Measurements from ENCODE around the gene FSHR.

The FSHR gene

GRCh38 chr2:48952614-48953013 lies 201.7 kb downstream of the FSHR start:
- no peak for DNase-seq
- H3K9me2 ChIP-seq (replicated peaks; ENCODE audit: insufficient read depth, low read length) = no peaks in the 10 kb centered on the region
- no peak overlapping the region for H3K9ac ChIP-seq (ENCODE audit: low read length)
- no peaks in the 10 kb centered on the region for H3K27me3 ChIP-seq (replicated peaks; ENCODE audit: insufficient read depth, low read length)
- H3K4me1 ChIP-seq (ENCODE audit: low read length) = no peaks in the 10 kb centered on the region
- TF ChIP-seq EZH2 (optimal IDR thresholded peaks at IDR 0.05; ENCODE audit: low read depth, low read length) (no peak), EZH2phosphoT487 (IDR thresholded peaks at IDR 0.05; ENCODE audit: low read length) (no peak)
- TF ChIP-seq, protein P1, sequence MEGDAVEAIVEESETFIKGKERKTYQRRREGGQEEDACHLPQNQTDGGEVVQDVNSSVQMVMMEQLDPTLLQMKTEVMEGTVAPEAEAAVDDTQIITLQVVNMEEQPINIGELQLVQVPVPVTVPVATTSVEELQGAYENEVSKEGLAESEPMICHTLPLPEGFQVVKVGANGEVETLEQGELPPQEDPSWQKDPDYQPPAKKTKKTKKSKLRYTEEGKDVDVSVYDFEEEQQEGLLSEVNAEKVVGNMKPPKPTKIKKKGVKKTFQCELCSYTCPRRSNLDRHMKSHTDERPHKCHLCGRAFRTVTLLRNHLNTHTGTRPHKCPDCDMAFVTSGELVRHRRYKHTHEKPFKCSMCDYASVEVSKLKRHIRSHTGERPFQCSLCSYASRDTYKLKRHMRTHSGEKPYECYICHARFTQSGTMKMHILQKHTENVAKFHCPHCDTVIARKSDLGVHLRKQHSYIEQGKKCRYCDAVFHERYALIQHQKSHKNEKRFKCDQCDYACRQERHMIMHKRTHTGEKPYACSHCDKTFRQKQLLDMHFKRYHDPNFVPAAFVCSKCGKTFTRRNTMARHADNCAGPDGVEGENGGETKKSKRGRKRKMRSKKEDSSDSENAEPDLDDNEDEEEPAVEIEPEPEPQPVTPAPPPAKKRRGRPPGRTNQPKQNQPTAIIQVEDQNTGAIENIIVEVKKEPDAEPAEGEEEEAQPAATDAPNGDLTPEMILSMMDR (IDR thresholded peaks at IDR 0.05; ENCODE audit: low read length) = no peak
- no peaks in the 10 kb centered on the region for H3K79me2 ChIP-seq (ENCODE audit: low read length)
- no peaks in the 10 kb centered on the region for H3K36me3 ChIP-seq (replicated peaks; ENCODE audit: insufficient read depth, low read length)
- H3K9me3 ChIP-seq (replicated peaks; ENCODE audit: insufficient read depth, low read length) = no peaks in the 10 kb centered on the region
- H3K27ac ChIP-seq (ENCODE audit: low read length) = no peak overlapping the region
- no peaks in the 10 kb centered on the region for H3F3A ChIP-seq (ENCODE audit: insufficient read depth, low read length)
- H3K4me2 ChIP-seq (ENCODE audit: low read depth, low read length) = no peak overlapping the region
- no peak overlapping the region for H3K4me3 ChIP-seq (ENCODE audit: low read length)
- H4K20me1 ChIP-seq (ENCODE audit: insufficient read depth, low read length) = no peaks in the 10 kb centered on the region
- no peak overlapping the region for H2AFZ ChIP-seq (ENCODE audit: low read length)

- H3K79me2 ChIP-seq (ENCODE audit: low read length) = no peaks in the 10 kb centered on the region
- no peaks in the 10 kb centered on the region for H3K27me3 ChIP-seq (replicated peaks; ENCODE audit: insufficient read depth, low read length)
- H3K4me2 ChIP-seq (ENCODE audit: low read depth, low read length) = no peak overlapping the region
- no peaks in the 10 kb centered on the region for H3F3A ChIP-seq (ENCODE audit: insufficient read depth, low read length)
- H3K9me3 ChIP-seq (replicated peaks; ENCODE audit: insufficient read depth, low read length) = no peaks in the 10 kb centered on the region
- H3K36me3 ChIP-seq (replicated peaks; ENCODE audit: insufficient read depth, low read length) = no peaks in the 10 kb centered on the region
- H2AFZ ChIP-seq (ENCODE audit: low read length) = no peak overlapping the region
- no peak for DNase-seq
- no peaks in the 10 kb centered on the region for H3K9me2 ChIP-seq (replicated peaks; ENCODE audit: insufficient read depth, low read length)
- H4K20me1 ChIP-seq (ENCODE audit: insufficient read depth, low read length) = no peaks in the 10 kb centered on the region
- H3K4me3 ChIP-seq (ENCODE audit: low read length) = no peak overlapping the region
- TF ChIP-seq EZH2 (optimal IDR thresholded peaks at IDR 0.05; ENCODE audit: low read depth, low read length) = no peak
- no peak for TF ChIP-seq EZH2phosphoT487 (IDR thresholded peaks at IDR 0.05; ENCODE audit: low read length)
- TF ChIP-seq, protein P1 (IDR thresholded peaks at IDR 0.05; ENCODE audit: low read length) = no peak
- no peak overlapping the region for H3K27ac ChIP-seq (ENCODE audit: low read length)
- no peaks in the 10 kb centered on the region for H3K4me1 ChIP-seq (ENCODE audit: low read length)
- no peak overlapping the region for H3K9ac ChIP-seq (ENCODE audit: low read length)
Measured at GRCh38 chr2:48952143-48952542, 202.2 kb downstream of the FSHR start.

- Histone ChIP-seq H3F3A (ENCODE audit: insufficient read depth, low read length) (no peaks in the 10 kb centered on the region), H2AFZ (ENCODE audit: low read length) (no peak overlapping the region), H3K9me3 (replicated peaks; ENCODE audit: insufficient read depth, low read length) (no peaks in the 10 kb centered on the region), H3K36me3 (replicated peaks; ENCODE audit: insufficient read depth, low read length) (no peaks in the 10 kb centered on the region), H3K9ac (ENCODE audit: low read length) (no peak overlapping the region), H3K27ac (ENCODE audit: low read length) (no peak overlapping the region), H3K4me3 (ENCODE audit: low read length) (no peak overlapping the region), H4K20me1 (ENCODE audit: insufficient read depth, low read length) (no peaks in the 10 kb centered on the region), H3K79me2 (ENCODE audit: low read length) (no peaks in the 10 kb centered on the region), H3K4me1 (ENCODE audit: low read length) (peaks cover 4% of the 10 kb centered on the region; the same call in 1 of the 2 replicates), H3K4me2 (ENCODE audit: low read depth, low read length) (no peak overlapping the region), H3K27me3 (replicated peaks; ENCODE audit: insufficient read depth, low read length) (no peaks in the 10 kb centered on the region), H3K9me2 (replicated peaks; ENCODE audit: insufficient read depth, low read length) (no peaks in the 10 kb centered on the region)
- TF ChIP-seq EZH2 (optimal IDR thresholded peaks at IDR 0.05; ENCODE audit: low read depth, low read length) = no peak
- no peak for TF ChIP-seq EZH2phosphoT487 (IDR thresholded peaks at IDR 0.05; ENCODE audit: low read length)
- TF ChIP-seq, protein P1 (IDR thresholded peaks at IDR 0.05; ENCODE audit: low read length) = no peak
- DNase-seq = no peak
Measured at GRCh38 chr2:48948400-48949125, 205.8 kb downstream of the FSHR start.

All from MM.1S (cell line).